Gastroesophageal sphincter (tissue), 4 donors: ENCODE results near the gene SLC7A1. TPM values are rescaled to one million over a fixed set of nuclear protein-coding genes. Genes with fewer than 3 reads are reported as not detected.

Source experiments
- ATAC-seq: fragments of 150-250 bp; one replicate; pipeline ENCODE4 v1.9.1; 2016; ENCODE audit warnings: mild to moderate bottlenecking, moderate library complexity
- H3K27ac ChIP-seq, 4 donors: fragments of 200-600 bp; sonication (generic) in 3 of 4; 1 replicate in 3 of 4; 2 replicates in 1 of 4; pipeline ENCODE4 v1.5.1; 2016 to 2019
- H3K27me3 ChIP-seq: fragments of 200-600 bp; sonication (generic); one replicate; pipeline ENCODE4 v1.5.1; 2019
- H3K36me3 ChIP-seq, 2 donors: fragments of 200-600 bp; sonication (generic); one replicate each; pipeline ENCODE4 v1.5.1; 2019; ENCODE audit warnings: control low read depth in 1 of 2
- H3K4me1 ChIP-seq, 3 donors: fragments of 200-600 bp; sonication (generic); 1 replicate in 2 of 3; 2 replicates in 1 of 3; pipeline ENCODE4 v1.5.1; 2016 to 2019; ENCODE audit warnings: control low read depth in 2 of 3
- H3K4me3 ChIP-seq, 2 donors: fragments of 200-600 bp; sonication (generic); one replicate each; pipeline ENCODE4 v1.5.1; 2019; ENCODE audit warnings: mild to moderate bottlenecking in 1 of 2, moderate library complexity in 1 of 2
- H3K9me3 ChIP-seq, 3 donors: fragments of 200-600 bp; sonication (generic); one replicate each; pipeline ENCODE4 v1.5.1; 2017 to 2019; ENCODE audit warnings: control low read depth in 2 of 3
- CTCF ChIP-seq, 4 experiments: fragments of 200-600 bp in 2 of 4; fragments of 450-650 bp in 2 of 4; sonication (generic) in 1 of 4; IDR thresholded peaks; one replicate each; pipeline ENCODE4 v1.5.1; 2017 to 2019; ENCODE audit warnings: antibody characterized with exemption in 4 of 4, mild to moderate bottlenecking in 2 of 4, moderate library complexity in 2 of 4
- EP300 ChIP-seq: sonication (generic); formaldehyde crosslinking; IDR thresholded peaks from one replicate; pipeline ENCODE4 v1.6.1; 2017; ENCODE audit warnings: antibody characterized with exemption, mild to moderate bottlenecking
- POLR2A ChIP-seq, 2 donors: fragments of 450-650 bp; IDR thresholded peaks; one replicate each; pipeline ENCODE4 v1.6.1; 2017; ENCODE audit warnings: antibody characterized with exemption in 2 of 2, mild to moderate bottlenecking in 2 of 2, moderate library complexity in 1 of 2
- POLR2AphosphoS5 ChIP-seq: sonication (generic); formaldehyde crosslinking; IDR thresholded peaks from one replicate; pipeline ENCODE4 v1.6.1; 2017; ENCODE audit warnings: antibody characterized with exemption
- WGBS, 2 donors: methylation state at CpG; one replicate each; pipeline ENCODE4 v1.1.5; 2018; ENCODE audit warnings: low coverage in 1 of 2; 5-methylcytosine and 5-hydroxymethylcytosine counted together
- total RNA-seq, 4 donors: library from RNA; depleted of rRNA; stranded (reverse); fragments of >200 nt; gene quantifications; one replicate each; pipeline ENCODE4 v1.1.0, GENCODE V29; 2016

The SLC7A1 gene
- total RNA-seq, 4 donors from 2014 or later, result 13.5 to 33.8 (median 22.1) TPM

GRCh38 chr13:29491248-29491647 lies 104.2 kb downstream of the SLC7A1 start:
- Histone ChIP-seq H3K9me3 (no peaks in the 10 kb centered on the region), H3K27me3 (no peaks in the 10 kb centered on the region), H3K4me3 (no peak overlapping the region), H3K27ac (no peak overlapping the region), H3K36me3 (peaks cover 0 to 12% of the 10 kb centered on the region in 2 donors), H3K4me1 (peaks cover 0 to 7% (median 0%) of the 10 kb centered on the region in 3 donors)
- ATAC-seq, result no peak
- TF ChIP-seq POLR2AphosphoS5 (no peak), POLR2A (IDR thresholded peaks at IDR 0.05) (no peak), CTCF (IDR thresholded peaks at IDR 0.05) (no peak), EP300 (no peak)
- WGBS, 2 donors, result 50 to 96% methylated on average over 2 of the region's 2 CpGs

GRCh38 chr13:29490561-29490885 lies 105.0 kb downstream of the SLC7A1 start:
- peaks cover 0 to under 1% (median 0%) of the 10 kb centered on the region in 3 donors for H3K4me1 ChIP-seq
- no peak for TF ChIP-seq EP300
- no peak for TF ChIP-seq POLR2AphosphoS5
- no peak for TF ChIP-seq POLR2A (IDR thresholded peaks at IDR 0.05)
- TF ChIP-seq CTCF (IDR thresholded peaks at IDR 0.05), result no peak
- no peak overlapping the region for H3K27ac ChIP-seq
- no peak overlapping the region for H3K4me3 ChIP-seq
- WGBS, 2 donors, result 81 to 84% methylated on average over 3 to 9 of the region's 9 CpGs
- ATAC-seq, result no peak
- peaks cover 0 to 12% of the 10 kb centered on the region in 2 donors for H3K36me3 ChIP-seq
- H3K27me3 ChIP-seq, result no peaks in the 10 kb centered on the region
- H3K9me3 ChIP-seq, result no peaks in the 10 kb centered on the region

- H3K4me3 ChIP-seq, result no peak overlapping the region
- no peaks in the 10 kb centered on the region for H3K27me3 ChIP-seq
- WGBS, 2 donors, result 78 to 83% methylated on average over 10 to 14 of the region's 14 CpGs
- no peak for TF ChIP-seq POLR2AphosphoS5
- no peak for TF ChIP-seq POLR2A (IDR thresholded peaks at IDR 0.05)
- TF ChIP-seq EP300, result no peak
- no peak for TF ChIP-seq CTCF (IDR thresholded peaks at IDR 0.05)
- no peaks in the 10 kb centered on the region for H3K9me3 ChIP-seq
- H3K36me3 ChIP-seq, result peaks cover 0 to 12% of the 10 kb centered on the region in 2 donors
- ATAC-seq, result no peak
- H3K27ac ChIP-seq, result no peak overlapping the region
- H3K4me1 ChIP-seq, result no peaks in the 10 kb centered on the region
Observed at GRCh38 chr13:29489650-29490560, 105.6 kb downstream of the SLC7A1 start.

- Histone ChIP-seq H3K27ac (no peak overlapping the region), H3K27me3 (no peaks in the 10 kb centered on the region), H3K9me3 (no peaks in the 10 kb centered on the region), H3K36me3 (peaks cover 0 to 5% of the 10 kb centered on the region in 2 donors), H3K4me3 (no peak overlapping the region), H3K4me1 (no peaks in the 10 kb centered on the region)
- TF ChIP-seq CTCF (IDR thresholded peaks at IDR 0.05) (no peak), EP300 (no peak), POLR2A (IDR thresholded peaks at IDR 0.05) (no peak), POLR2AphosphoS5 (no peak)
- 80 to 92% methylated on average over 12 to 15 of the region's 22 CpGs for WGBS, 2 donors
- ATAC-seq, result no peak
Observed at GRCh38 chr13:29487466-29488454, 107.7 kb downstream of the SLC7A1 start.
